Activated naive CD4-positive, alpha-beta T cell treated with anti-CD3 and anti-CD28 coated beads for 36 hours (primary cell): ENCODE data around the gene TJP1. TPM values are rescaled to one million over a fixed set of nuclear protein-coding genes. Genes with fewer than 3 reads are reported as not detected.
"Not testable (repeated sequence)": the region's sequence is repeated elsewhere in the genome, so short reads cannot be mapped to it uniquely, and the experiment has no call there.

Experiments used
- CTCF ChIA-PET: fragments of 350-600 bp; sonication (Branson Sonifier 250); formaldehyde crosslinking; loops from one replicate; lab custom pipeline; 2021; ENCODE audit warnings: antibody characterized with exemption; lab: Charles Lee
- DNase-seq: peaks from one replicate; pipeline ENCODE4 v3.0.0-alpha.2; 2020
- H3K27ac Mint-ChIP-seq: one replicate; pipeline ENCODE4 v1.8.0; 2021; ENCODE audit warnings: mild to moderate bottlenecking, mixed read lengths
- H3K27me3 Mint-ChIP-seq: one replicate; pipeline ENCODE4 v1.8.0; 2021; ENCODE audit warnings: low read depth, mixed read lengths
- H3K36me3 Mint-ChIP-seq: one replicate; pipeline ENCODE4 v1.8.0; 2021; ENCODE audit warnings: low read depth, mixed read lengths
- H3K4me1 Mint-ChIP-seq: one replicate; pipeline ENCODE4 v1.8.0; 2021; ENCODE audit warnings: low read depth, mixed read lengths
- H3K4me3 Mint-ChIP-seq: one replicate; pipeline ENCODE4 v1.8.0; 2021; ENCODE audit warnings: mild to moderate bottlenecking, moderate library complexity, mixed read lengths
- H3K9me3 Mint-ChIP-seq: one replicate; pipeline ENCODE4 v1.8.0; 2021; ENCODE audit warnings: mixed read lengths
- intact Hi-C: fragments of 100-400 bp; cut with micrococcal nuclease; formaldehyde crosslinking; loops from one replicate; pipeline ENCODE4 v1.15.1; 2023
- total RNA-seq, 2 experiments: library from RNA; stranded (reverse); gene quantifications; one replicate each; pipeline ENCODE4 v1.2.3, GENCODE V29; 2021

The TJP1 gene
- total RNA-seq, 2 experiments from 2014 or later, result not detected

GRCh38 chr15:29826908-29827820, 4.9 kb upstream of the TJP1 start:
- Mint-ChIP-seq H3K27ac (no peak overlapping the region), H3K9me3 (peaks cover 8% of the 10 kb centered on the region), H3K4me3 (no peak overlapping the region), H3K4me1 (peaks cover 24% of the 10 kb centered on the region), H3K36me3 (peaks cover 5% of the 10 kb centered on the region), H3K27me3 (peaks cover 56% of the 10 kb centered on the region)
- no peak for DNase-seq
- intact Hi-C loops, result loop anchor here (10.0 kb wide), 1 partner anchor 892 kb away; no protein-coding TSS in a partner anchor
- CTCF ChIA-PET, result no interaction called here

DNA sequence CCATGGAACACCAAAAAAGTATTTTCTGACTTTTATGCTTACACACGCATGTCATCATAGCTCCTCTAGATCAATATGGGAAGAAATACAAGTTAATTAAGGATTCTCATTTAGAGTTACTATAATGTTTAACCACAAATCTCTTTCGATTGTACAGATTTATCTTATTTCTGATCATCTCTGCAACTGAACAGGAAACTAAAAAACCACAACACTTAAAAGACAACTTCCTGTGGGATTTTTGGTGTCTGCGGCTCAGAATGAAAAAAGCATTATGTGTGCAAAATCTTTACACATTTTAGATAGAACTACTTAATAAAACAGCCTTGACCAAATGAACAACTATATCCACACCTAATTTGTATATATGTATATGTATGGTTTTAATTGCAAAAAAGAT, 3.0 kb upstream of the TJP1 start:
- Mint-ChIP-seq H3K36me3 (peaks cover 7% of the 10 kb centered on the region), H3K4me1 (peaks cover 27% of the 10 kb centered on the region), H3K9me3 (peaks cover 7% of the 10 kb centered on the region), H3K27ac (peak overlapping the region; percentile 36), H3K4me3 (no peak overlapping the region), H3K27me3 (peaks cover 47% of the 10 kb centered on the region)
- CTCF ChIA-PET, result no interaction called here
- DNase-seq, result peak; percentile 56
- intact Hi-C loops, result loop anchor here (10.0 kb wide), 1 partner anchor 890 kb away; no protein-coding TSS in a partner anchor

- peaks cover 7% of the 10 kb centered on the region for H3K9me3 Mint-ChIP-seq
- H3K4me3 Mint-ChIP-seq, result no peak overlapping the region
- H3K4me1 Mint-ChIP-seq, result peaks cover 27% of the 10 kb centered on the region
- DNase-seq, result peak; percentile 7
- H3K27ac Mint-ChIP-seq, result no peak overlapping the region
- H3K36me3 Mint-ChIP-seq, result peaks cover 7% of the 10 kb centered on the region
- intact Hi-C loops, result loop anchor here (10.0 kb wide), 1 partner anchor 888 kb away; no protein-coding TSS in a partner anchor
- peaks cover 56% of the 10 kb centered on the region for H3K27me3 Mint-ChIP-seq
- CTCF ChIA-PET, result no interaction called here
Measured at GRCh38 chr15:29822684-29823459, 604 bp upstream of the TJP1 start.

- Mint-ChIP-seq H3K27ac (no peak overlapping the region), H3K4me3 (peak overlapping the region; percentile 36), H3K27me3 (peaks cover 56% of the 10 kb centered on the region), H3K4me1 (peaks cover 26% of the 10 kb centered on the region), H3K9me3 (peaks cover 18% of the 10 kb centered on the region), H3K36me3 (peaks cover 7% of the 10 kb centered on the region)
- intact Hi-C loops, result loop anchor here (10.0 kb wide), 1 partner anchor 887 kb away; no protein-coding TSS in a partner anchor
- DNase-seq, result peak; percentile 49
- CTCF ChIA-PET, result no interaction called here
Measured at GRCh38 chr15:29821416-29822099, 710 bp downstream of the TJP1 start.

- Mint-ChIP-seq H3K9me3 (peaks cover 18% of the 10 kb centered on the region), H3K4me1 (peaks cover 20% of the 10 kb centered on the region), H3K36me3 (peaks cover 7% of the 10 kb centered on the region), H3K27me3 (peaks cover 58% of the 10 kb centered on the region), H3K4me3 (no peak overlapping the region), H3K27ac (no peak overlapping the region)
- CTCF ChIA-PET, result interaction anchor here (1.0 kb wide), 1 partner anchor 105 kb away, joined by 3 read pairs; no protein-coding TSS in a partner anchor
- DNase-seq, result no peak
- intact Hi-C loops, result loop anchor here (10.0 kb wide), 1 partner anchor 886 kb away; no protein-coding TSS in a partner anchor
Measured at GRCh38 chr15:29820394-29821154, 1.7 kb downstream of the TJP1 start.

- H3K27ac Mint-ChIP-seq, result no peak overlapping the region
- H3K27me3 Mint-ChIP-seq, result peaks cover 63% of the 10 kb centered on the region
- CTCF ChIA-PET, result interaction anchor here (0.6 kb wide), 1 partner anchor 161 kb away, joined by 4 read pairs; no protein-coding TSS in a partner anchor
- intact Hi-C loops, result loop anchor here (10.0 kb wide), 1 partner anchor 885 kb away; no protein-coding TSS in a partner anchor
- no peak for DNase-seq
- H3K36me3 Mint-ChIP-seq, result peaks cover 7% of the 10 kb centered on the region
- H3K4me1 Mint-ChIP-seq, result peaks cover 14% of the 10 kb centered on the region
- H3K4me3 Mint-ChIP-seq, result no peak overlapping the region
- peaks cover 18% of the 10 kb centered on the region for H3K9me3 Mint-ChIP-seq
Measured at GRCh38 chr15:29819979-29820378, 2.3 kb downstream of the TJP1 start.

- H3K27me3 Mint-ChIP-seq, result peaks cover 69% of the 10 kb centered on the region
- intact Hi-C loops, result no loop called here
- no peak for DNase-seq
- CTCF ChIA-PET, result no interaction called here
- H3K27ac Mint-ChIP-seq, result no peak overlapping the region
- peaks cover 4% of the 10 kb centered on the region for H3K36me3 Mint-ChIP-seq
- peaks cover 16% of the 10 kb centered on the region for H3K9me3 Mint-ChIP-seq
- H3K4me1 Mint-ChIP-seq, result peaks cover 8% of the 10 kb centered on the region
- no peak overlapping the region for H3K4me3 Mint-ChIP-seq
Measured at GRCh38 chr15:29818141-29818540, 4.1 kb downstream of the TJP1 start.

- CTCF ChIA-PET, DNase-seq, H3K4me3 Mint-ChIP-seq, H3K4me1 Mint-ChIP-seq, H3K27ac Mint-ChIP-seq, H3K36me3 Mint-ChIP-seq, intact Hi-C loops: not testable (repeated sequence)
- H3K9me3 Mint-ChIP-seq, result peaks cover 11% of the 10 kb centered on the region
- peaks cover 68% of the 10 kb centered on the region for H3K27me3 Mint-ChIP-seq
Measured at GRCh38 chr15:29817455-29817854, 4.8 kb downstream of the TJP1 start.

GRCh38 chr15:29815000-29815710, 7.1 kb downstream of the TJP1 start:
- H3K9me3 Mint-ChIP-seq, result peaks cover 11% of the 10 kb centered on the region
- DNase-seq, result no peak
- H3K36me3 Mint-ChIP-seq, result no peaks in the 10 kb centered on the region
- H3K4me1 Mint-ChIP-seq, result no peaks in the 10 kb centered on the region
- no peak overlapping the region for H3K27ac Mint-ChIP-seq
- CTCF ChIA-PET, result no interaction called here
- peaks cover 78% of the 10 kb centered on the region for H3K27me3 Mint-ChIP-seq
- intact Hi-C loops, result no loop called here
- H3K4me3 Mint-ChIP-seq, result no peak overlapping the region

DNA sequence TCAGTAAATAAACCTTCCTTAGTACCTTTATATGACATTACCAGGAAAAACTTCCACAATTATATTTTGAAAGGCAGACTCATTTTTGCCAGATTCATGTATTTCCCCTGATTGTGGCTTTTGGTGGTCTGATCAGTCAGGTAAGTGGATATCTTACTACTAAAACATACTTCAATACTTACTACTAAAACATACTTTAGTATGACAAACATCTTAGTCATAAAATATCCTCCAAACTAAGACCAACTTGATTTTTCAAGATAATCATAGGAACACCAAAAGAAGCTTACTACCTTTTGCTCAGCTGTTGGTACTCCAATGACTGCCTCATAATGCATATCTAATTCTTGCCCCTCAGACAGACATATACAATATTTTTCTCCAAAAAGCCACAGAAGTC, 9.3 kb downstream of the TJP1 start:
- Mint-ChIP-seq H3K27ac (no peak overlapping the region), H3K9me3 (peaks cover 11% of the 10 kb centered on the region), H3K27me3 (peaks cover 73% of the 10 kb centered on the region), H3K4me3 (no peak overlapping the region), H3K36me3 (no peaks in the 10 kb centered on the region), H3K4me1 (no peaks in the 10 kb centered on the region)
- DNase-seq, result no peak
- CTCF ChIA-PET, result no interaction called here
- intact Hi-C loops, result no loop called here

DNA sequence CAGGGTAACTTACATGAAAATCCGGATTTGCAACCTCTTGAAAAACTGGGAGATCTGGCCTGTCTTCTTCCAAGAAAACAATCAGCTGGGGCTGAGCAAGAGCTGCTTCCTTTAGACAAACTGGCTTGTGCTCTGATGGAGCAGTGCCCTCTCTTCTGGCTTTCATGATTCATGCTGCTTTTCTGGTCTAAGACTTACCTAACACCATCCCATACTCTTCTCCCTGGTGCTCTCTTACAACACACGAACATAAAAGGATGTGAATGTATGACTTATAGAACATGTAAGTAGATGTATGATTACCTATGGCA, 9.9 kb downstream of the TJP1 start:
- H3K9me3 Mint-ChIP-seq, result peaks cover 8% of the 10 kb centered on the region
- no peak overlapping the region for H3K27ac Mint-ChIP-seq
- no peaks in the 10 kb centered on the region for H3K36me3 Mint-ChIP-seq
- intact Hi-C loops, result no loop called here
- DNase-seq, result no peak
- peaks cover 70% of the 10 kb centered on the region for H3K27me3 Mint-ChIP-seq
- CTCF ChIA-PET, result no interaction called here
- no peaks in the 10 kb centered on the region for H3K4me1 Mint-ChIP-seq
- no peak overlapping the region for H3K4me3 Mint-ChIP-seq
